Mesenchymal stem cell (in vitro differentiated cells and primary cell): ENCODE data around the gene TK1.

Experiments
- DNase-seq: peaks from one replicate; pipeline ENCODE4 v3.0.0-alpha.2; 2013
- H2AFZ ChIP-seq: one replicate; pipeline ENCODE4 v1.6.1; 2013; ENCODE audit warnings: low read depth, mild to moderate bottlenecking, control low read depth, inconsistent platforms, low read length, moderate library complexity
- H2AK5ac ChIP-seq: 2 replicates; pipeline ENCODE4 v1.6.1; 2013; ENCODE audit warnings: low read length, moderate library complexity, mild to moderate bottlenecking, inconsistent platforms; ENCODE audit not compliant: severe bottlenecking
- H2BK120ac ChIP-seq: one replicate; pipeline ENCODE4 v1.6.1; 2013; ENCODE audit warnings: low read depth, mild to moderate bottlenecking, inconsistent platforms, low read length, moderate library complexity
- H2BK12ac ChIP-seq, 2 experiments: one replicate each; pipeline ENCODE4 v1.6.1; 2013; ENCODE audit warnings: inconsistent platforms in 2 of 2, low read length in 2 of 2, mild to moderate bottlenecking in 2 of 2, moderate library complexity in 2 of 2, control low read depth in 1 of 2
- H2BK15ac ChIP-seq: one replicate; pipeline ENCODE4 v1.6.1; 2013; ENCODE audit warnings: mild to moderate bottlenecking, low read depth, inconsistent platforms; ENCODE audit not compliant: poor library complexity, severe bottlenecking
- H2BK5ac ChIP-seq: 2 replicates; pipeline ENCODE4 v1.6.1; 2013; ENCODE audit warnings: low read depth, mild to moderate bottlenecking, low read length, control low read depth, inconsistent platforms; ENCODE audit not compliant: poor library complexity, severe bottlenecking
- H3K14ac ChIP-seq, 2 experiments: one replicate each; pipeline ENCODE4 v1.6.1; 2013; ENCODE audit warnings: inconsistent platforms in 2 of 2, low read length in 2 of 2, control low read depth in 1 of 2, mild to moderate bottlenecking in 1 of 2, moderate library complexity in 1 of 2
- H3K18ac ChIP-seq, 2 experiments: one replicate each; pipeline ENCODE4 v1.6.1; 2013; ENCODE audit warnings: inconsistent platforms in 2 of 2, low read length in 2 of 2, control low read depth in 1 of 2, low read depth in 1 of 2, mild to moderate bottlenecking in 1 of 2
- H3K23ac ChIP-seq, 2 experiments: one replicate each; pipeline ENCODE4 v1.6.1; 2013; ENCODE audit warnings: inconsistent platforms in 2 of 2, low read length in 2 of 2, mild to moderate bottlenecking in 2 of 2, moderate library complexity in 2 of 2, control low read depth in 1 of 2
- H3K27ac ChIP-seq: 2 replicates; pipeline ENCODE4 v1.5.1; 2013; ENCODE audit warnings: mild to moderate bottlenecking, moderate library complexity, low read length, control low read depth, inconsistent platforms; ENCODE audit not compliant: poor library complexity, severe bottlenecking
- H3K27me3 ChIP-seq, 2 experiments: 2 replicates each; pipeline versions ENCODE4 v1.6.1 to v1.7.0; 2013; ENCODE audit warnings: low read length in 2 of 2, mild to moderate bottlenecking in 2 of 2, moderate library complexity in 2 of 2, control low read depth in 1 of 2, inconsistent platforms in 1 of 2; ENCODE audit not compliant: control insufficient read depth in 1 of 2, insufficient read depth in 1 of 2
- H3K36me3 ChIP-seq, 2 experiments: 2 replicates each; pipeline versions ENCODE4 v1.6.1 to v1.7.0; 2013; ENCODE audit warnings: low read length in 2 of 2, control low read depth in 1 of 2, inconsistent platforms in 1 of 2, low read depth in 1 of 2, mild to moderate bottlenecking in 1 of 2; ENCODE audit not compliant: insufficient read depth in 2 of 2, control insufficient read depth in 1 of 2
- H3K4ac ChIP-seq, 2 experiments: one replicate each; pipeline ENCODE4 v1.6.1; 2013; ENCODE audit warnings: inconsistent platforms in 2 of 2, low read length in 2 of 2, mild to moderate bottlenecking in 2 of 2, moderate library complexity in 2 of 2, control low read depth in 1 of 2, low read depth in 1 of 2
- H3K4me1 ChIP-seq: 2 replicates; pipeline ENCODE4 v1.6.1; 2013; ENCODE audit warnings: low read depth, low read length, control low read depth; ENCODE audit not compliant: control insufficient read depth, insufficient read depth
- H3K4me2 ChIP-seq: 2 replicates; pipeline ENCODE4 v1.6.1; 2013; ENCODE audit warnings: low read length, mild to moderate bottlenecking, inconsistent platforms; ENCODE audit not compliant: poor library complexity, severe bottlenecking
- H3K4me3 ChIP-seq, 2 experiments: 2 replicates each; pipeline versions ENCODE4 v1.5.1 to v1.7.0; 2013; ENCODE audit warnings: low read length in 2 of 2, mild to moderate bottlenecking in 2 of 2, control low read depth in 1 of 2, low read depth in 1 of 2; ENCODE audit not compliant: insufficient read depth in 1 of 2
- H3K79me1 ChIP-seq: replicated peaks from 2 replicates; pipeline ENCODE4 v1.6.1; 2013; ENCODE audit warnings: mild to moderate bottlenecking, control low read depth, low read length, inconsistent platforms; ENCODE audit not compliant: poor library complexity, severe bottlenecking
- H3K9ac ChIP-seq: 2 replicates; pipeline ENCODE4 v1.7.0; 2013; ENCODE audit warnings: mild to moderate bottlenecking, low read length, moderate library complexity
- H3K9me3 ChIP-seq: 2 replicates; pipeline ENCODE4 v1.7.0; 2013; ENCODE audit warnings: mild to moderate bottlenecking, low read length; ENCODE audit not compliant: control insufficient read depth
- H4K8ac ChIP-seq: one replicate; pipeline ENCODE4 v1.6.1; 2013; ENCODE audit warnings: inconsistent platforms, mild to moderate bottlenecking, low read length, moderate library complexity
- H4K91ac ChIP-seq: one replicate; pipeline ENCODE4 v1.6.1; 2013; ENCODE audit warnings: mild to moderate bottlenecking, low read length, inconsistent platforms
- WGBS: methylation state at CpG from one replicate; pipeline ENCODE4 v1.1.7; 2013; ENCODE audit warnings: mixed read lengths; 5-methylcytosine and 5-hydroxymethylcytosine counted together

Gene TK1

GRCh38 chr17:78226055-78226758, 39.4 kb upstream of the TK1 start:
- Histone ChIP-seq H4K8ac (no peak overlapping the region), H4K91ac (no peak overlapping the region), H3K4me1 (peaks cover 8% of the 10 kb centered on the region), H2AFZ (no peak overlapping the region), H3K27me3 (peaks cover 15 to 23% of the 10 kb centered on the region in 2 experiments), H3K9me3 (no peaks in the 10 kb centered on the region), H2BK5ac (no peak overlapping the region), H2BK15ac (no peak overlapping the region), H3K9ac (no peak overlapping the region), H3K23ac (no peak overlapping the region), H2BK120ac (no peak overlapping the region), H3K79me1 (no peaks in the 10 kb centered on the region), H3K4me2 (no peak overlapping the region), H2BK12ac (no peak overlapping the region), H3K14ac (no peak overlapping the region), H3K4me3 (no peak overlapping the region), H2AK5ac (no peak overlapping the region), H3K18ac (no peak overlapping the region), H3K4ac (no peak overlapping the region), H3K27ac (no peak overlapping the region), H3K36me3 (peaks cover 0 to 7% of the 10 kb centered on the region in 2 experiments)
- no peak for DNase-seq
- WGBS, result 73% methylated on average over 12 of the region's 12 CpGs

DNA sequence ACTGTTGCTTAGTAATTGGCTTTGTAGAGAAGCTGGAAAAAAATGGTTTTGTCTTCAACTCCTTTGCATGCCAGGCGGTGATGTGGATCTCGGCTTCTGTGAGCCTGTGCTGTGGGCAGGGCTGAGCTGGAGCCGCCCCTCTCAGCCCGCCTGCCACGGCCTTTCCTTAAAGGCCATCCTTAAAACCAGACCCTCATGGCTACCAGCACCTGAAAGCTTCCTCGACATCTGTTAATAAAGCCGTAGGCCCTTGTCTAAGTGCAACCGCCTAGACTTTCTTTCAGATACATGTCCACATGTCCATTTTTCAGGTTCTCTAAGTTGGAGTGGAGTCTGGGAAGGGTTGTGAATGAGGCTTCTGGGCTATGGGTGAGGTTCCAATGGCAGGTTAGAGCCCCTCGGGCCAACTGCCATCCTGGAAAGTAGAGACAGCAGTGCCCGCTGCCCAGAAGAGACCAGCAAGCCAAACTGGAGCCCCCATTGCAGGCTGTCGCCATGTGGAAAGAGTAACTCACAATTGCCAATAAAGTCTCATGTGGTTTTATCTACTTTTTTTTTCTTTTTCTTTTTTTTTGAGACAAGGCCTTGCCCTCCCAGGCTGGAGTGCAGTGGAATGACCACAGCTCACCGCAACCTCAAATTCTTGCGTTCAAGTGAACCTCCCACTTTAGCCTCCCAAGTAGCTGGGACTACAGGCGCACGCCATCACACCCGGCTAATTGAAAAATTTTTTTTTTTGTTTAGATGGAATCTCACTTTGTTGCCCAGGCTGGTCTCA, 38.4 kb upstream of the TK1 start:
- H3K4me2 ChIP-seq, result no peak overlapping the region
- no peak overlapping the region for H2BK15ac ChIP-seq
- DNase-seq, result no peak
- H2BK12ac ChIP-seq, result no peak overlapping the region
- no peaks in the 10 kb centered on the region for H3K9me3 ChIP-seq
- no peak overlapping the region for H2BK120ac ChIP-seq
- H3K4ac ChIP-seq, result no peak overlapping the region
- H3K4me1 ChIP-seq, result peaks cover 5% of the 10 kb centered on the region
- H4K91ac ChIP-seq, result no peak overlapping the region
- no peak overlapping the region for H3K27ac ChIP-seq
- H3K9ac ChIP-seq, result no peak overlapping the region
- no peaks in the 10 kb centered on the region for H3K79me1 ChIP-seq
- H3K18ac ChIP-seq, result no peak overlapping the region
- H2BK5ac ChIP-seq, result no peak overlapping the region
- peaks cover 6 to 14% of the 10 kb centered on the region in 2 experiments for H3K27me3 ChIP-seq
- no peak overlapping the region for H3K4me3 ChIP-seq
- 98% methylated on average over 14 of the region's 16 CpGs for WGBS
- no peak overlapping the region for H4K8ac ChIP-seq
- no peak overlapping the region for H3K14ac ChIP-seq
- no peak overlapping the region for H2AFZ ChIP-seq
- no peak overlapping the region for H3K23ac ChIP-seq
- H3K36me3 ChIP-seq, result peaks cover 0 to 7% of the 10 kb centered on the region in 2 experiments
- no peak overlapping the region for H2AK5ac ChIP-seq

DNA sequence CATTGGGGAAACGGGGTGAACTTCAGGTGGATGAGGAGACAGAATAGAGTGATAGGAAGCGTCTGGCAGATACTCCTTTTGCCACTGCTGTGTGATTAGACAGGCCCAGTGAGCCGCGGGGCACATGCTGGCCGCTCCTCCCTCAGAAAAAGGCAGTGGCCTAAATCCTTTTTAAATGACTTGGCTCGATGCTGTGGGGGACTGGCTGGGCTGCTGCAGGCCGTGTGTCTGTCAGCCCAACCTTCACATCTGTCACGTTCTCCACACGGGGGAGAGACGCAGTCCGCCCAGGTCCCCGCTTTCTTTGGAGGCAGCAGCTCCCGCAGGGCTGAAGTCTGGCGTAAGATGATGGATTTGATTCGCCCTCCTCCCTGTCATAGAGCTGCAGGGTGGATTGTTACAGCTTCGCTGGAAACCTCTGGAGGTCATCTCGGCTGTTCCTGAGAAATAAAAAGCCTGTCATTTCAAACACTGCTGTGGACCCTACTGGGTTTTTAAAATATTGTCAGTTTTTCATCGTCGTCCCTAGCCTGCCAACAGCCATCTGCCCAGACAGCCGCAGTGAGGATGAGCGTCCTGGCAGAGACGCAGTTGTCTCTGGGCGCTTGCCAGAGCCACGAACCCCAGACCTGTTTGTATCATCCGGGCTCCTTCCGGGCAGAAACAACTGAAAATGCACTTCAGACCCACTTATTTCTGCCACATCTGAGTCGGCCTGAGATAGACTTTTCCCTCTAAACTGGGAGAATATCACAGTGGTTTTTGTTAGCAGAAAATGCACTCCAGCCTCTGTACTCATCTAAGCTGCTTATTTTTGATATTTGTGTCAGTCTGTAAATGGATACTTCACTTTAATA, 37.6 kb upstream of the TK1 start:
- Histone ChIP-seq H3K23ac (no peak overlapping the region), H3K79me1 (peaks cover 2% of the 10 kb centered on the region), H3K9ac (no peak overlapping the region), H3K27me3 (peaks cover 0 to 7% of the 10 kb centered on the region in 2 experiments), H3K14ac (no peak overlapping the region), H3K4me1 (peaks cover 5% of the 10 kb centered on the region), H3K4ac (no peak overlapping the region), H2AK5ac (no peak overlapping the region), H2AFZ (no peak overlapping the region), H3K36me3 (peaks cover 0 to 7% of the 10 kb centered on the region in 2 experiments), H4K91ac (no peak overlapping the region), H3K9me3 (no peaks in the 10 kb centered on the region), H4K8ac (no peak overlapping the region), H3K27ac (no peak overlapping the region), H3K4me2 (no peak overlapping the region), H3K18ac (no peak overlapping the region), H2BK5ac (no peak overlapping the region), H3K4me3 (no peak overlapping the region), H2BK120ac (no peak overlapping the region), H2BK12ac (no peak overlapping the region), H2BK15ac (no peak overlapping the region)
- no peak for DNase-seq
- WGBS, result 95% methylated on average over 25 of the region's 27 CpGs

- Histone ChIP-seq H2BK120ac (no peak overlapping the region), H2BK12ac (no peak overlapping the region), H3K18ac (no peak overlapping the region), H3K36me3 (peaks cover 0 to 7% of the 10 kb centered on the region in 2 experiments), H3K4me3 (no peak overlapping the region), H3K27me3 (peaks cover 0 to 6% of the 10 kb centered on the region in 2 experiments), H3K14ac (no peak overlapping the region), H3K9me3 (no peaks in the 10 kb centered on the region), H3K79me1 (peaks cover 4% of the 10 kb centered on the region), H3K4me1 (peaks cover 5% of the 10 kb centered on the region), H2BK5ac (no peak overlapping the region), H4K8ac (no peak overlapping the region), H2AFZ (no peak overlapping the region), H3K27ac (no peak overlapping the region), H3K23ac (no peak overlapping the region), H2BK15ac (no peak overlapping the region), H3K4ac (no peak overlapping the region), H2AK5ac (no peak overlapping the region), H3K4me2 (no peak overlapping the region), H3K9ac (no peak overlapping the region), H4K91ac (no peak overlapping the region)
- DNase-seq, result no peak
- 95% methylated on average over 3 of the region's 3 CpGs for WGBS
These were observed 36.9 kb upstream of the TK1 start for GRCh38 chr17:78223765-78224164.
